B cell (primary cell): ENCODE data around the gene ARHGEF7. TPM values are rescaled to one million over a fixed set of nuclear protein-coding genes. Genes with fewer than 3 reads are reported as not detected.

Source experiments
- ATAC-seq: fragments of 200-7000 bp; cut with Tn5 transposase; one replicate; pipeline ENCODE4 v1.10.0; 2021; ENCODE audit warnings: low read depth, mild to moderate bottlenecking, moderate number of reproducible peaks, moderate library complexity
- CTCF ChIA-PET: fragments of 350-600 bp; sonication (Branson Sonifier 250); formaldehyde crosslinking; loops from one replicate; lab custom pipeline; 2021; ENCODE audit warnings: antibody characterized with exemption, inconsistent platforms; lab: Charles Lee
- POLR2A ChIA-PET: fragments of 350-600 bp; sonication (Branson Sonifier 250); formaldehyde crosslinking; loops from one replicate; lab custom pipeline; 2021; ENCODE audit warnings: antibody characterized with exemption; lab: Charles Lee
- DNase-seq: peaks from one replicate; pipeline ENCODE4 v3.0.0; 2013
- H2AFZ ChIP-seq: 2 replicates; pipeline ENCODE4 v1.6.1; 2012; ENCODE audit warnings: mild to moderate bottlenecking, low read depth, low read length; ENCODE audit not compliant: insufficient read depth, poor library complexity, severe bottlenecking
- H3K27ac ChIP-seq, 2 donors: 1 replicate in 1 of 2; 2 replicates in 1 of 2; pipeline ENCODE4 v1.5.1; 2012 to 2013; ENCODE audit warnings: low read length in 2 of 2, mild to moderate bottlenecking in 2 of 2, moderate library complexity in 1 of 2
- H3K27me3 ChIP-seq, 4 experiments: fragments of 200-600 bp in 1 of 4; sonication (generic) in 1 of 4; replicated peaks in 1 of 4; 1 replicate in 2 of 4; 2 replicates in 2 of 4; pipeline versions ENCODE4 v1.6.1 to v1.7.0; 2013 to 2016; ENCODE audit warnings: low read length in 3 of 4, mild to moderate bottlenecking in 2 of 4, mixed read lengths in 1 of 4, moderate library complexity in 1 of 4; ENCODE audit not compliant: insufficient read depth in 4 of 4, control insufficient read depth in 3 of 4; ENCODE audit errors: control extremely low read depth in 1 of 4
- H3K36me3 ChIP-seq, 2 experiments: replicated peaks in 1 of 2; 1 replicate in 1 of 2; 2 replicates in 1 of 2; pipeline versions ENCODE4 v1.6.1 to v1.7.1; 2013; ENCODE audit warnings: low read length in 1 of 2; ENCODE audit not compliant: insufficient read depth in 2 of 2, control insufficient read depth in 1 of 2; ENCODE audit errors: control extremely low read depth in 1 of 2, extremely low read depth in 1 of 2
- H3K4me1 ChIP-seq, 2 donors: fragments of 200-600 bp in 1 of 2; sonication (generic) in 1 of 2; 1 replicate in 1 of 2; 2 replicates in 1 of 2; pipeline versions ENCODE4 v1.5.1 to v1.6.1; 2013 to 2017; ENCODE audit warnings: low read length in 2 of 2; ENCODE audit not compliant: control insufficient read depth in 2 of 2, insufficient read depth in 2 of 2
- H3K4me2 ChIP-seq: replicated peaks from 2 replicates; pipeline ENCODE3; 2012; ENCODE audit warnings: mild to moderate bottlenecking, low read depth, low read length; ENCODE audit not compliant: poor library complexity, severe bottlenecking
- H3K4me3 ChIP-seq, 5 experiments: fragments of 200-600 bp in 1 of 5; sonication (generic) in 1 of 5; 1 replicate in 3 of 5; 2 replicates in 2 of 5; pipeline versions ENCODE4 v1.5.1 to v1.7.0; 2011 to 2016; ENCODE audit warnings: low read length in 4 of 5, mild to moderate bottlenecking in 4 of 5, low read depth in 2 of 5, control low read depth in 1 of 5, moderate library complexity in 1 of 5; ENCODE audit not compliant: insufficient read depth in 1 of 5; ENCODE audit errors: control extremely low read depth in 1 of 5, extremely low read depth in 1 of 5
- H3K79me2 ChIP-seq: fragments of 200-600 bp; sonication (generic); one replicate; pipeline ENCODE4 v1.6.0; 2016; ENCODE audit warnings: low read length; ENCODE audit not compliant: control insufficient read depth, insufficient read depth
- H3K9ac ChIP-seq: fragments of 200-600 bp; sonication (generic); 2 replicates; pipeline ENCODE4 v1.6.1; 2017; ENCODE audit warnings: mild to moderate bottlenecking, low read length, moderate library complexity
- H3K9me3 ChIP-seq, 3 donors: one replicate each; pipeline versions ENCODE4 v1.6.1 to v1.7.1; 2013; ENCODE audit warnings: low read length in 2 of 3; ENCODE audit not compliant: control insufficient read depth in 2 of 3, insufficient read depth in 1 of 3; ENCODE audit errors: control extremely low read depth in 1 of 3
- H4K20me1 ChIP-seq: 2 replicates; pipeline ENCODE4 v1.6.0; 2012; ENCODE audit warnings: mild to moderate bottlenecking, low read length; ENCODE audit not compliant: insufficient read depth, control insufficient read depth, poor library complexity, severe bottlenecking
- H3K27ac Mint-ChIP-seq: one replicate; pipeline ENCODE4 v1.8.0; 2021; ENCODE audit warnings: mixed read lengths
- H3K27me3 Mint-ChIP-seq: one replicate; pipeline ENCODE4 v1.8.0; 2021; ENCODE audit warnings: mixed read lengths
- H3K4me1 Mint-ChIP-seq: one replicate; pipeline ENCODE4 v1.8.0; 2021; ENCODE audit warnings: mixed read lengths
- H3K4me3 Mint-ChIP-seq: one replicate; pipeline ENCODE4 v1.8.0; 2021; ENCODE audit warnings: mixed read lengths
- H3K9me3 Mint-ChIP-seq: one replicate; pipeline ENCODE4 v1.8.0; 2022; ENCODE audit warnings: mixed read lengths; ENCODE audit not compliant: insufficient read depth
- CTCF ChIP-seq: fragments of 200-600 bp; IDR thresholded peaks from one replicate; pipeline ENCODE4 v1.8.0; 2022; ENCODE audit warnings: antibody characterized with exemption, mild to moderate bottlenecking
- EZH2 ChIP-seq: IDR thresholded peaks from 2 replicates; pipeline ENCODE4 v1.6.1; 2012; ENCODE audit warnings: borderline replicate concordance, low read depth, mild to moderate bottlenecking, moderate library complexity, low read length; ENCODE audit not compliant: insufficient read depth, poor library complexity, severe bottlenecking
- WGBS: methylation state at CpG from one replicate; pipeline ENCODE4 v1.1.5; 2013; ENCODE audit warnings: missing lambda C conversion rate; ENCODE audit not compliant: insufficient coverage; 5-methylcytosine and 5-hydroxymethylcytosine counted together
- intact Hi-C: fragments of 100-400 bp; cut with micrococcal nuclease; formaldehyde crosslinking; loops from one replicate; pipeline ENCODE4 v1.10.0; 2022
- polyA plus RNA-seq: library from polyadenylated mRNA; depleted of rRNA; stranded (reverse); fragments of >200 nt; gene quantifications from 2 replicates; pipeline ENCODE4 v1.2.3, GENCODE V29; 2012
- total RNA-seq, 2 donors: library from RNA; stranded (reverse); fragments of 120-200 nt in 1 of 2; gene quantifications; 1 replicate in 1 of 2; 2 replicates in 1 of 2; pipeline versions ENCODE4 v1.2.3 to v1.2.4, GENCODE V29; 2013 to 2022

The ARHGEF7 gene
- total and polyA plus RNA-seq, 2 donors (not counting 1 experiment from before 2014, with no cell fraction given), result 62.3 to 125 TPM

- Histone ChIP-seq H3K27me3 (peaks cover 0 to 20% (median 4%) of the 10 kb centered on the region in 4 experiments), H3K9ac (no peak overlapping the region), H4K20me1 (no peaks in the 10 kb centered on the region), H3K4me2 (no peak overlapping the region), H3K9me3 (no peaks in the 10 kb centered on the region), H3K79me2 (no peaks in the 10 kb centered on the region), H3K27ac (no peak overlapping the region), H3K4me1 (no peaks in the 10 kb centered on the region), H3K36me3 (no peaks in the 10 kb centered on the region), H2AFZ (no peak overlapping the region), H3K4me3 (no peak overlapping the region)
- ChIA-PET CTCF (no interaction called here), POLR2A (no interaction called here)
- no peaks in the 10 kb centered on the region for H3K4me1 Mint-ChIP-seq
- no peaks in the 10 kb centered on the region for H3K9me3 Mint-ChIP-seq
- ATAC-seq (no peak), DNase-seq (no peak)
- WGBS, result 90% methylated on average over 8 of the region's 9 CpGs
- peaks cover 44% of the 10 kb centered on the region for H3K27me3 Mint-ChIP-seq
- intact Hi-C loops, result no loop called here
- TF ChIP-seq CTCF (no peak), EZH2 (no peak)
- H3K4me3 Mint-ChIP-seq, result no peak overlapping the region
- H3K27ac Mint-ChIP-seq, result no peak overlapping the region
These were observed 24.3 kb downstream of the ARHGEF7 start for GRCh38 chr13:111139452-111139851.

GRCh38 chr13:111139873-111140561 is 24.9 kb downstream of the ARHGEF7 start:
- no peak overlapping the region for H3K4me3 ChIP-seq
- H3K4me1 Mint-ChIP-seq, result no peaks in the 10 kb centered on the region
- H3K27me3 Mint-ChIP-seq, result peaks cover 50% of the 10 kb centered on the region

More at GRCh38 chr13:111139873-111140561, 24.9 kb downstream of the ARHGEF7 start:
- POLR2A ChIA-PET, result no interaction called here
- DNase-seq, result no peak
- 96% methylated on average over 6 of the region's 9 CpGs for WGBS
- TF ChIP-seq EZH2 (no peak), CTCF (no peak)
- Mint-ChIP-seq H3K4me3 (no peak overlapping the region), H3K27ac (no peak overlapping the region), H3K9me3 (no peaks in the 10 kb centered on the region)
- no peak overlapping the region for H3K9ac ChIP-seq
- no peak for ATAC-seq
- H3K4me2 ChIP-seq, result no peak overlapping the region
- H2AFZ ChIP-seq, result no peak overlapping the region
- H3K36me3 ChIP-seq, result no peaks in the 10 kb centered on the region
- H3K27ac ChIP-seq, result no peak overlapping the region
- H3K4me1 ChIP-seq, result no peaks in the 10 kb centered on the region
- intact Hi-C loops, result no loop called here
- no peaks in the 10 kb centered on the region for H3K9me3 ChIP-seq
- no peaks in the 10 kb centered on the region for H4K20me1 ChIP-seq
- H3K27me3 ChIP-seq, result peaks cover 0 to 20% (median 4%) of the 10 kb centered on the region in 4 experiments
- no peaks in the 10 kb centered on the region for H3K79me2 ChIP-seq
- CTCF ChIA-PET, result interaction anchor here (0.8 kb wide), 1 partner anchor 78 kb away, joined by 3 read pairs; no protein-coding TSS in a partner anchor
